Lung microvascular endothelial cell (primary cell): ENCODE data around the gene ULK4. TPM values are rescaled to one million over a fixed set of nuclear protein-coding genes. Genes with fewer than 3 reads are reported as not detected.
"Not testable (repeated sequence)": the region's sequence is repeated elsewhere in the genome, so short reads cannot be mapped to it uniquely, and the experiment has no call there.

ENCODE experiments used
- DNase-seq, 2 donors: peaks; one replicate each; pipeline versions ENCODE4 v3.0.0 to v3.0.0-alpha.2; 2010; ENCODE audit warnings: low read depth in 2 of 2
- total RNA-seq: library from RNA; depleted of rRNA; stranded (reverse); fragments of >200 nt; gene quantifications from 2 replicates; pipeline ENCODE4 v1.2.1, GENCODE V29; 2014

ULK4 gene
- total RNA-seq, 1 donor from 2014 or later = 6.3 TPM

DNA sequence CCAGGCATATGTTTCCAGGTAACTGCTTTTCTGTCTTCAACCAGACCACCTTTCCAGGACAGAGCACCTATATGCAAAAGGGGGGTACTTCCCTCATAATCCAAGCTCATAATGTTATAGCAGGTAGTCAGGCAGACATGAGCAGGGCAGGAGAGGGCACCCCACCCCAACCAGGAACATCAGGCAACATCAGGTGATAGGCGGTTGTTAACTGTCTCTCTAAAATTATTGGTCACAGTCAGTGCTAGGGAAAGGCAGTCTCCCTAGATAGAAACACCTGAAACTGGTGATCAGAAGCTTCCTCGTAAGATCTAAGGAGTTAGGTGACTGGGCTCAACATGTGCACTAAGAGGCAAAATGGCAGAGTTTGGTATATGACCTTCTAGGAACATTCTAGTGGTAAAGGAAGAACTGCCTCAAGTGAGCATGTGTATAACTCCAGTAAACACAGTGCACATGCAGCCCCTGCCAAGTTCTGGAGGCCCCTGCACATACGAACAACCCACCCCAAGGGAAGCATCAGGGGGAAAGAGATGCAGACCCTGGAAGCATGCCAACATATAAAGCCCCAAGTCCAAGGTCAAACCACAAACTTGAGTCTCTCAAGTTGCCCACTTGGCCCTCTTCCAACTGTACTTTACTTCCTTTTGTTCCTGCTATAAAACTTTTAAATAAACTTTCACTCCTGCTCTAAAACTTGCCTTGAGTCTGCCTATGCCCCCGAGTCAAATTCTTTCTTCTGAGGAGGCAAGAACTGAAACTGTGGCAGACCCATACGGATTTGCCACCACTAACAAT, 270.9 kb downstream of the ULK4 start:
- peak in 1 of 2 donors; percentile 54 for DNase-seq

DNA sequence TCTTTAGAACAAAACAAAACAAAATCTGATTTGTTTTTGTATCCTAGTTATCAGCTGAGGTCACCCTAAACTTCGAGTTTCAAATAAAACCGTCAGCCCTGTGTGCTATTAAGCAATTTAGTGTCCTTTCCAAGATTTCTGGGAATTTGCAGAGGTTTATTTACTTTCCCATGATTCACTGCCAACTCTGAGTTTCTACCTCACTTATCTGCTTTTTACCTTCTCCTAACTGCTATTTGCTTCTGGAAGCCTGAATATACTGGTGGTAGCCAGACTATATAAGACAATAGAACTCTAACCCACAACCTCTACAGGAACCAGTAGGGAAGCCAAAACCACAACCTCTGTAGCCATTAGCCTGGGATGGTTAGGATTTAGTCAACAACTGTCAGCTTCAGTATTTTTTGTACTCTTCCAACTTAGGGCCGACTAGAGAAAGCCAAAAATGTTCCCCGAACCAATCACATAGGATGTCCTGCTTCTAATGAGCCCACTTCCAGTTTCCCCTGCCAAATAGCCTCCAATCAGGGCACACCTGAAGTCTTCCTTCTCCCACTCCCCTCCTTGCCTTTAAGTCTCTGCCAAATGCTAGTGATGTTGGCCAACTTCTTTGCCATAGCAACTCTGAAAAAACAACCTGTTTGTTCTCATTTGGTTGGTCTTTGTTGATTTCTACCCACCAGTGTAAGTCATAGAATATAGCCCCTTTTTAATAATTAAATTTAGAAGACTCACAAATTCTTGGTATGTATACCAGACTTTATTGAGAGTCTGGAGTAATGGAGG, 273.1 kb downstream of the ULK4 start:
- DNase-seq = no peak

DNA sequence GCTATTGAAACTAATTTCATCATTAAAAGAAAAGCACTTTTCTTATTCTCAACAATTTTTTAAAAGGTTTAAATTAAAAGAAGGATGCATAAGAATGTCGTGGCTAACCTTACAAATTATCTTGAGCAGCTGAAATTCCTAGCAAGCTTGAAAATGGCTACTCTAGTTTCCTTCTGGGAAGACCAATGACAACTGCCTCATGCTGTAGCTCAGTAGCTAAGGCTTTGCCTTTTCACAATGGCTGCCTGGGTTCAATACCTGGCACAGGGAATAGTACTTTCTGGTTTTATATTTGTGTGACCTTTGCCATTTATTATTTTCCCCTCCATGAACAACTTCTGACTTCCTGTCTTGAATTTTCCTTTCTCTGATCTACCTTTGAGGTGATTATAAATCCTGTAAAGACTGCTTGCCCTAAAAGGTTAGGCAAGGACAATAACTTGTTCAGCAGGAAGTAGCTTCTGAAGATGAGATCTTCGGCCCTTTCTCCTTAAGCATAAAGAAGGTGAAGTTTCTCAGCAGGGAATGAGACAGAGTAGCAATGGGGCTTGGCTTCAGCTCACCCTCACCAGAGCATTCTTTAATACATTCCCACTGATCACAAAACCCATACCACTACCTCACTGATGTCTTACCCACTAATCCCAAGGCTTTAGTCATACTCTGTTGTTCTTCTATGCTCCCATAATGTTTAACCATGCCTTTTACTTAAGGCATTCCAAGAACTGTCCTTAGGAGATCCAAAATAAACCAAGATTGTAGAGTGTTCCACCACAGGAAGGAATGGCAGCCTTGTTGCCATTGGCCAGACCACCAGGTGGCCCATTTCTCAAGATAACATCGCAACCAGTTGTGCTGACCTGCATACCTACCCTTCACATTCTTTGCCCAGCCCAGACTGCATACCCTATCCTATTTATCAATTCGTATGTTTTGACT, 276.8 kb downstream of the ULK4 start:
- DNase-seq = no peak

DNA sequence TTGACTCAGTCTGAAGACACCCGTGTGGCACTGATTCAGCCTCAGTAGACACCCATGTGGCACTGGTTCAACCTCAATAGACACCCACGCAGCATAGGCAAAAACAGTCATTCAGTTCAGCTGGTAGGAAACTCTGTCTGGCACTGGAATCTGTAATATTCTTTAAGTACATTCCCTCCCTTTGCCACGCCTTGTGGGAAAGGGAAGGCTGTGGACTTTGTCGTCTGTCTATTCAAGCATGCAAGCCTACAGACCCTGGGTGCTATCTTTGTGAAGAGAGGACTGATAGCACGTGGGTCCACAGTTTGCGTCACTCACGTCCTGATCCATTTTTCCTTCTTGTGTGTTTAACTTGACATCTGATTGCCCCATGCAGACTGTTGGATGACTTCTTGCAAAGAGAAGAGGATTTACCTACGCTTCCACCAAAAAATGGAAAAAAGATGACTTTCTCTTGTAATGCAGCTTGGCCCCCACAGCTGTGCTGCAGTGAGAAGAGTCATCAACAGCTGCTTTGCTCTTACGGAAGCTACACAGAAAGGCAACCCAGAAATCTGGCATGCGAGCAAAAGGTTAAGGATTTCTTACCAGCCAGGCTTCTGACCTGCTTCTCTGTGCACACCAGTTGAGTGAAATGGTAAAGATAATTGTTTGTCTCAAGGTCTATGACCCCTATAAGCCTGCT, 278.1 kb downstream of the ULK4 start:
- no peak for DNase-seq

DNA sequence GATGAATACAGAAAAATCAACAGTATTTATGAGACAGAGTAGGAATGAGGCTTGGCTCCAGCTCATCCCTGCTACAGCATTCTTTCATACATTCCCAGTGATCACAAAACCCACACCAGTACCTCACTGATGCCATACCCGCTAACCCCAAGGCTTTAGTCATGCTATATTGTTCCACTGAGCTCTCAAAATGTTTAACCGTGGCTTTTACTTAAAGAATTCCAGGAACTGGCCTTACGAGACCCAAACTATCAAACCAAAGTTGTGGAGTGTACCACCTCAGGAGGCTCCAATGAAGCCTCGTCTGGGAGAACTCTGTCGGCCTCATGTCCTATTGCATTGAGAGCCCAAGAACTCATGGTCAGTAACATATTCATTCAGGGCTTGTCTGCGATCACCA, 278.9 kb downstream of the ULK4 start:
- DNase-seq = no peak

DNA sequence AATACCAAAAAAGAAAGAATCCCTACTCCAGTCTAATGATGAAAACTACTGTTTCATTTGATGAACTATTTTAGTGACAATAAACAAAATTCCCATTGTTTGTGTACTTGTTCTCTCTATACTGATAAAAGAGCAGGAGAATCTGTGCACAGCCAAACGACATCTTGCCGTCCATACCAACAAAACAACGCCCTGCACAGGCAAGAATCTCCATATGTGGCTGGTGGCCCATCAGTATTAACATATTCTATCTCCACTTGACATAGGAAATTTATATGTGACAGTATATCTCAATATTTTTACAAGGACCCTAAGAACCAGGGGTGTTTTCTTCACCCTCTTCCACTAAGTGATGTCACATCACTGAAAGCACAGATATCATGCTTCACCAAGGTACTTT, 279.5 kb downstream of the ULK4 start:
- no peak for DNase-seq

DNA sequence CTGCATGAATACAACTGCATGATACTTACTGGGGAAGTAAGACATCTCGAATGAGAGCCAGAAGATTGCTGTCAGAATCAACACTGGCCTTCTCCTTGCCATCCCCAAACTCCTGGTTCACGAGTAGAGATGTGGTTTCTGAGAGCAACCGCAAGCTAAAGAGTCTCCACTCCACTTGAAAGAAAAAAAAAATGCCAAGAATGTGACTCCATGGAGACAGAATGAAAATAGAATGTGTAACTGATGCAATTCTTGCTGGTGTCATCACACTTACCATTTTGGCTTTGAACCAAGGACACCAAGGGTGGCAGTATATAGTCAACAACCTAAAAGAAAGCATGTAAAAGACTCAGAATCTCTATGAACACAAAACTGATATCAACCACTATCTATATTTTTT, 280.4 kb downstream of the ULK4 start:
- DNase-seq = peak in 1 of 2 donors; percentile 38

DNA sequence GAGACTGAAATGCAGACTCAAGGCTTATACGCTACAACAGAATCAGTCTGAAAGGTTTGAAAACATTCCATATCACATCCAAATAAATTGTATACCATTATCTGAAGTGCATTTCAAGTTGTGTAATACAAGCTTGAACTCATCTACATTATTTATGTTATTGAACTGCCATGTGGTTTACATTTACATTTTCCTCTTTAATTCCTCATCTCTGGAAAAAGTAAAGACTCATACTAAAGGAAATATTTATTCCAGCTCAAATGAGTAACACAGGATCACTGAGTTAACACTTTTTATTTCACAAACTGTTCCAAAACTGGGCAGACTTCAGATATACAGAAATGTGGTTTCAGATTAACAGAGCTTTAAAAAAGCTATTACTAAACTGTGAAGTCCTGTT, 282.5 kb downstream of the ULK4 start:
- DNase-seq = no peak

DNA sequence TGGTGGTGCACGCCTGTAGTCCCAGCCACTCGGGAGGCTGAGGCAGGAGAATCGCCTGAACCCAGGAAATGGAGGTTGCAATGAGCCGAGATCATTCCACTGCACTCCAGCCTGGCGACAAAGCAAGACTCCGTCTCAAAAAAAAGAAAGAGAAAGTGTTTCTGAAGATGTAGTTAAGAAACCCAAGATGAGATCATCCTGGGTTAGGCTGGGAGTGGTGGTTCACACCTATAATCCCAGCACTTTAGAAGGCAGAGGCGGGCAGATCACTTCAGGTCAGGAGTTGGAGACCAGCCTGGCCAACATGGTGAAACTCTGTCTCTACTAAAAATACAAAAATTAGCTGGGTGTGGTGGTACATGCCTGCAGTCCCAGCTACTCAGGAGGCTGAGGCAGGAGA, 286.8 kb downstream of the ULK4 start:
- DNase-seq = not testable (repeated sequence)

DNA sequence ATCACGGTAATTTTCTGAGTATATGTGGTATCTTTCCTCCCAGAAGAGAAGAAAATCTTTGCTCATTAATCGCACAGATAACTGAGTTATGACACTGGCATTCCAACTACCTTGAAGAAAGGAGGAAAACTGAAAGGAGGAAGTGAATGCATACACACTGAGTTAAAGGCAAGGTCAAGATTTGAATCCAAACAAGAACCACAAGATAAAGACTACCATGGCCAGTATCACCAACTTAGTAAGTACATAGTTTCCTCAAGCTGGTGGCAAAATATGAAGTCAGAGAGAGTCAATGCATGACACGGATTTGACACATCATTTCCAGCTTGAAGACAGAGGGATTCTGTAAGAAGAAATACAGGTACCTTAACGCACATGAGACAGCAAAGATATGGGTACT, 287.5 kb downstream of the ULK4 start:
- DNase-seq = no peak

DNA sequence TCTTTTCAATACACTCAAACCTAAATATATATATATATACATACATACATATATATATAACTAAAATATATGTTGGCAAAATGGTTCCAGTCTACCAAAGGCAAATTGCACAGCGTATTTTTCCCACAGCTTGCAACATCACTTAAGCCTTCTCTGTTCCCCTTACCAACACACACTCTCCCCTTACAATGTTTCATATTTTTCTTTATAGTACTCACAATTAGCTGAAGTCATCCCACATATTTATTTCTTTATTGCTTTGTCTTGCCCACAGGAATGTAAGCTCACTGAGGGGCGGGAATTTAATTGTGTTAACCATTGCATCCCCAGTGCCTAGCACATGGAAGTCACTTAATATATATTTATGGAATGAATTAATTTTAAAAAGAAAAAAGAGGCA, 288.3 kb downstream of the ULK4 start:
- no peak for DNase-seq

DNA sequence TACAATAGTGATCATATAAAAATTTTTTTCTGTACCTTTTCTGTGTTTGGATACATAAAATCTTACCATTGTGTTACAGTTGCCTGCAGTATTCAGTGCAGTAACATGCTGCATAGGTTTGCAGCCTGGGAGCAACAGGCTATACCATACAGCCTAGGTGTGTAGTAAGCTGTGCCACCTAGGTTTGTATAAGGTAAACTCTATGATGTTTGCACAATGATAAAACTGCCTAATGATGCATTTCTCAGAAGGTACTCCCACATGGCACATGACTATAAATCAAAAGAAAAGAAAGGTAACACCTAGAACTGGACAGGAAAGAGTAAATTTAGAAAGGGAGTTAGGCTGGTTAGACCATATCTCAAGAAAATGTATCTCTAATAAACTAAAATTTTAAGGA, 293.5 kb downstream of the ULK4 start:
- no peak for DNase-seq

DNA sequence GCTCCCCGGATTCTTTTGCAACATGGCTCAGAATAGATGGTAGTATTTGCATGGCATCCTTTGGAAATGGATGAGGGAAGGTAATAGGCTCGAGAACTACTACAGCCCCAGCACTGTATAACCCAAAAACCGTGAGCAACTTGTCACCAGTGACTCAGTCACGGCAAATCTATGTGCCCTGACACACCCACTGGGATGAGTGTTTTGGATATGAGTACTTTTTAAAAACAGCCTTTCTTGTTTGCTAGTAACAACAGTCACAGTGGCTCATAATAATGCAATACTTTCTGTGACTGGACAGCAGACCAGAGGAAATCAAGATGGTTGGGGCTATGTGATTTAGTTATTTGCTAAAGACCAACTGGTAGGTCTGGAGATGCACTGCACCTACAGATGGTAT, 299.6 kb downstream of the ULK4 start:
- no peak for DNase-seq

DNA sequence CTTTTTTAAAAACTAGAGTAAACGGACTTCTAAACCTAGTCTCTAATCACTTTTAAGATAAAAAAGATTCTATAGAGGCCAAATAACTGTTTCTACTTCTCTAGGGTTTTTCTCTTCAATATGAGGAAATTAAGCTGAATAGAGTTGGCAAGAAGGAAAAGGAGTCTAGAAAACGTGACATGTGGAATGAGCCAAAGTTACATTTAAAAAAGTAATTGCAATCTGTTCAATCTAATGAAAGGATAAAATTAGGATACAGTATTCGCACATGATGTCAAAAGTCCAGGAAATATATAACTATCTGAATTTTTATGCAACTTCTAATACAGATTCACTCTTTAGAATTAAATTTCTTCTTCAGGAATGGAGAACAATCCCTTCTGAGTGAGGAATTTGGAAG, 300.1 kb downstream of the ULK4 start:
- DNase-seq = no peak

DNA sequence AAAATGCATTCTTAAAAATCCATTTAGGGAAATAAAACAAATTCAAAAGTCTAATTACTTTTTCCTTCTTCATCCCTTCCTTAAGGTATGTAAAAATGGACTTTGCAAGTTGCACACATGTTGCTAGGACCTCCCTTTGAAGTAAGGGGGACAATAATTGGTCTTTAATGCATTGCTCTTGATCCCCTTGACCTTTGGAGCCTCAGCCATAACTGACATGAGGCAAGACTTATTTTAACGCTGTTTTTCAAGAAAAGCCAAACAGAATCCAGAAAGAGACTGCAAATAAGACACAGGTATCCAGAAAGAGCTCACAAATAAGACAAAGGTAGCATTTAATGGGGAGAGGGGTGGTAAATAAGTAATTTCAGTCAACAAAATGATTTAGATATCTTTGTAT, 301.4 kb downstream of the ULK4 start:
- DNase-seq = no peak

DNA sequence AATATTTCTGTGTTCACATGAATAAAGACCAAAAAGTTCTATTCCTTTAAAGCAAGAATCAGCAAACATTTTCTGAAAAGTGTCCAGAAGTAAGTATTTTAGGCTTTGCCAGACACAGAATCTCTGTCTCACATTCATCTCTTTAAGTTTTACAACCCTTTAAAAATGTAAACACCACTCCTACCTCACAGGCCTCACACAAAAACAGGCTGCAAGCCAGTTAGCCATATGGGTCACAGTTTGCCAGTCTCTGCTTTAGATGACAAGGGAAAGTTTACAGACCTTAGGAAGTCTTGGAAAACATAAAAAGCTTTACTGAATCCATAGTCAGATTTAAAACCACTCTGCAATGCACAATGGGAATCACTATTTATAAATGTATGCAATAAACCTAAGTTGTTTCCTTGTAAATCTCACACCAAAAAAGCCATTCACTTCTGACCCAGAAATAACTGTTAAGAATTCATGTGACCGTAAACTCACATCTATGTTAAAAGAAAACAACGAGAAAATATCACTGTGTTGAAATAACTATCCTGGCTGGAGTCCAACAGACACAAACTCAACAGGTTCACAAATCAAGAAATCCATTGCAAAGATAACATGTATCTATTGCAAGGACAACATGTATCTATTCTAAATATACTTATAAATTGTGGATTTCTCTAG, 308.2 kb downstream of the ULK4 start:
- peak in 1 of 2 donors; percentile 68 for DNase-seq

DNA sequence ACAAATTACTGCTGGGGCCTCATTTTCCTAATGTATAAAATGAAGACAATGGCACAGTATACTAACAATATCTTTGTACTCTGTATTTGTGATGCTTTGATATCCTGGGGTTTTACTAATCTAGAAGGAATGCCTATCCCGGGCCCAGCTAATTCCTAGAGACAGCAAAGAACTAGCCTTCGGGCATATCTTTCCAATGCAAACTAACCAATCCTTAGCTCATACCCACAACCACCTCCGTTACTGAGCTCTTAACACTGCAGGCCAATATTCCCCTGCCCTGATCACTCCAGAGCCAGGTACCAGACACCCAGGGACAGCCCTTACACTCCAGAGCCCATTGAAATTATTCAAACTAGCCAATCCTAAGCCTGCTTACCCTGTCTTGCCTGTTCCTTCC, 309.0 kb downstream of the ULK4 start:
- DNase-seq = no peak

DNA sequence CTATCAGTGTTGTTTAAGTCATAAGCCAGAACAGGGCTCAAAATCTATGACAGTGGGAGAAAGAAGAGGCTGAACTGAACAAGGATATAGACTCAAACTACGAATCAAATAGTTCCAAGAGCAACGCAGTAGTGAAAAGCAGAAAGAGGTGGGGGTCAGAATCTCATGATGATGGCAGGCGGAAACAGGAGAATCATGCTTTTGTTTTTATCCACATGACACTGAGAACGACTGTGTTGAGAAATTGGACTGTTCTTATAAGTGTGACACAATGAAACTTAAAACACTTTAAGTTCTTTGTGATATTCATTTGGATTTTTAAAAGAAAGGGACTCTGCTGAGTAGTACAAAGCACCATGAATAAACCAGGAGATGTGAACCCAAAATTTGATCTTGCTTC, 309.4 kb downstream of the ULK4 start:
- DNase-seq = no peak

DNA sequence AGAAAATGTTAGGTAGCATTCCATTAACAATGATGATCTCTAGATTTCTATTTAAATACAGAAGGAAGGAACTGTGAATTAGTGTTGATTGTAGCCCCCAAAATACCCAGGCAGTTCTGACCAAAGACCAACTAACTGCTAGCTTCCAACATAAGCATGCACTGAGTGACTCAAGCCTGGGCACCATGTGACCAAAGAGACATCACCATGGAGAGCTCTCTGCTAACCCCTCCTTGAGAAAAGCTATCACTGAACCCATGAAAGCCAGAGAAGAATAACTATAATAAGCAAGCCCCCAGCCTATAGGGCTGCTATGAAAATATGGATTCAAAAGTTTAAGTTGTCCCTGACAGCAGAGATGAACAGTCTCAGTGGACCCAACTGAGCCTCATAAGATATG, 310.2 kb downstream of the ULK4 start:
- no peak for DNase-seq

DNA sequence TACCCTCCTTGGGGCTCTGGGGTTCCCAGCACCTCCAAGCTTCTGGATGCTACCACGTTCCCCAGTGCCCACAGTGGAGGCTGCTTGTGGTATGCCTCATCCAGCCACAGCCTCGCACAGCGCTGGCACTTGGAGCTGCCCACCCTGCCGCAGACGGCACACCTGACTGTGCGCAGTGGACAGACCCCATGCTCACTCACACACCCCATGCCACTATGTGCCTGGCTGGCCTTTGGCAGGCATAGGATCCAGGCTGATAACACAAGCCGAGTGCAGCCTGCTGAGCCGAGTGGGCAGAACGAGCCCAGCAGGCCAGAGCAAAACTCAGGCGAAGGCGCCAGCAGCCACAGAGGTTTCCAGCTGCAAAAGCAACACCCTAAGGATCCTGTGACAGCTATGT, 311.5 kb downstream of the ULK4 start:
- DNase-seq = no peak
